K562 (cell line): ENCODE measurements around the gene ASCC3. TPM values are rescaled to one million over a fixed set of nuclear protein-coding genes. Genes with fewer than 3 reads are reported as not detected.

ENCODE experiments used
- ATAC-seq: fragments of 200-7000 bp; cut with Tn5 transposase; 3 replicates; pipeline ENCODE4 v1.9.1; 2020; ENCODE audit warnings: moderate library complexity
- BruUV-seq: library from RNA; stranded (reverse); fragments of 400-500 nt; replicated peaks from 2 replicates; lab custom pipeline; 2021; lab: Mats Ljungman, UMichigan
- CTCF ChIA-PET: fragments of 300-600 bp; formaldehyde crosslinking; extraction: SDS; loops from one replicate; lab custom pipeline; 2021; ENCODE audit warnings: low intra/inter-chr PET ratio; lab: Yijun Ruan, JAX
- POLR2A ChIA-PET: fragments of 300-600, 350-650 bp; sonication (Branson Sonifier 250); formaldehyde crosslinking; extraction: SDS; loops from one replicate; lab custom pipeline; 2021; ENCODE audit warnings: antibody characterized with exemption, inconsistent platforms; lab: Yijun Ruan, JAX
- DNase-seq, 4 experiments: peaks; one replicate each; pipeline versions ENCODE4 v3.0.0 to v3.0.0-alpha.2; 2011 to 2018; ENCODE audit warnings: low spot score in 3 of 4, mixed read lengths in 3 of 4; ENCODE audit errors: extremely low read depth in 1 of 4
- FAIRE-seq: peaks from 2 replicates; lab custom pipeline; 2011; peaks lifted over from hg19 to GRCh38; lab: Jason Lieb, UNC
- H2AFZ ChIP-seq: 2 replicates; pipeline ENCODE4 v1.6.0; 2011; ENCODE audit warnings: low read depth, low read length, control low read depth, inconsistent platforms
- H3K27ac ChIP-seq: fragments of 200-600 bp; 3 replicates; pipeline ENCODE4 v1.8.0; 2011; ENCODE audit warnings: low read depth, mild to moderate bottlenecking, control low read depth, inconsistent platforms, low read length, moderate library complexity, mixed read lengths; ENCODE audit errors: extremely low read depth
- H3K27me3 ChIP-seq, 2 experiments: fragments of 300-600 bp in 1 of 2; 2 replicates in 1 of 2; 3 replicates in 1 of 2; pipeline versions ENCODE4 v1.6.0 to v1.8.0; 2011; ENCODE audit warnings: inconsistent platforms in 2 of 2, low read length in 2 of 2, mild to moderate bottlenecking in 1 of 2, mixed read lengths in 1 of 2, moderate library complexity in 1 of 2; ENCODE audit not compliant: control insufficient read depth in 2 of 2, insufficient read depth in 2 of 2
- H3K36me3 ChIP-seq: fragments of 300-600 bp; 3 replicates; pipeline ENCODE4 v1.8.0; 2011; ENCODE audit warnings: mild to moderate bottlenecking, low read length, inconsistent platforms; ENCODE audit not compliant: control insufficient read depth, insufficient read depth
- H3K4me1 ChIP-seq, 2 experiments: fragments of 200-600 bp in 1 of 2; replicated peaks in 1 of 2; 2 replicates in 1 of 2; 3 replicates in 1 of 2; pipeline versions ENCODE4 v1.5.1 to v1.8.0; 2011; ENCODE audit warnings: inconsistent platforms in 2 of 2, low read length in 2 of 2, mild to moderate bottlenecking in 1 of 2, mixed read lengths in 1 of 2, moderate library complexity in 1 of 2; ENCODE audit not compliant: control insufficient read depth in 2 of 2, insufficient read depth in 2 of 2
- H3K4me2 ChIP-seq: 2 replicates; pipeline ENCODE4 v1.6.1; 2011; ENCODE audit warnings: low read length, control low read depth, inconsistent platforms, mixed read lengths; ENCODE audit not compliant: insufficient read depth
- H3K4me3 ChIP-seq: fragments of 200-600 bp; sonication (generic), shearing (Covaris generic); 2 replicates; pipeline ENCODE4 v1.5.1; 2016; ENCODE audit warnings: control low read depth, inconsistent platforms
- H3K79me2 ChIP-seq: fragments of 200-600 bp; 3 replicates; pipeline ENCODE4 v1.8.0; 2011; ENCODE audit warnings: low read length, inconsistent platforms; ENCODE audit not compliant: control insufficient read depth, insufficient read depth
- H3K9ac ChIP-seq, 2 experiments: 2 replicates each; pipeline versions ENCODE4 v1.6.0 to v1.6.1; 2011; ENCODE audit warnings: low read depth in 2 of 2, low read length in 2 of 2, control low read depth in 1 of 2, inconsistent platforms in 1 of 2, mild to moderate bottlenecking in 1 of 2, mixed read lengths in 1 of 2; ENCODE audit not compliant: insufficient read depth in 1 of 2
- H3K9me1 ChIP-seq: one replicate; pipeline ENCODE4 v1.6.0; 2011; ENCODE audit warnings: inconsistent platforms, mild to moderate bottlenecking, low read length, moderate library complexity; ENCODE audit not compliant: control insufficient read depth, insufficient read depth
- H3K9me3 ChIP-seq: replicated peaks from 2 replicates; pipeline ENCODE4 v1.5.1; 2011; ENCODE audit warnings: low read depth, low read length, inconsistent platforms; ENCODE audit not compliant: control insufficient read depth, insufficient read depth
- H4K20me1 ChIP-seq: replicated peaks from 2 replicates; pipeline ENCODE4 v1.6.1; 2011; ENCODE audit warnings: low read length, inconsistent platforms, mixed read lengths; ENCODE audit not compliant: control insufficient read depth, insufficient read depth
- ARHGAP35 ChIP-seq: fragments of 450-650 bp; IDR thresholded peaks from 2 replicates; pipeline ENCODE4 v1.6.1; 2018; ENCODE audit not compliant: partially characterized antibody
- CREB3L1 ChIP-seq: fragments of 450-650 bp; IDR thresholded peaks from 2 replicates; pipeline ENCODE4 v1.6.1; 2014; ENCODE audit warnings: low read depth, mild to moderate bottlenecking, moderate library complexity, borderline replicate concordance
- DPF2 ChIP-seq: fragments of 450-650 bp; IDR thresholded peaks from 2 replicates; pipeline ENCODE4 v1.6.1; 2016
- HMBOX1 ChIP-seq: sonication (generic); IDR thresholded peaks from 2 replicates; pipeline ENCODE4 v1.6.1; 2016
- JUND ChIP-seq, 2 experiments: IDR thresholded peaks; 2 replicates in 1 of 2; 3 replicates in 1 of 2; pipeline ENCODE4 v1.6.1; 2011; ENCODE audit warnings: borderline replicate concordance in 2 of 2, low read depth in 2 of 2, low read length in 2 of 2, improper control_type of control experiment in 1 of 2, missing biosample characterization in 1 of 2, missing genetic modification characterization in 1 of 2, missing genetic modification reagents in 1 of 2
- MCM5 ChIP-seq: fragments of 450-650 bp; IDR thresholded peaks from 2 replicates; pipeline ENCODE4 v1.6.1; 2016; ENCODE audit warnings: low read depth
- RFX1 ChIP-seq: fragments of 450-650 bp; IDR thresholded peaks from 2 replicates; pipeline ENCODE4 v1.6.1; 2016; ENCODE audit warnings: mild to moderate bottlenecking, moderate library complexity
- SMARCA4 ChIP-seq: fragments of 450-650 bp; IDR thresholded peaks from 2 replicates; pipeline ENCODE4 v1.6.1; 2016
- TCF7 ChIP-seq: sonication (generic); IDR thresholded peaks from 2 replicates; pipeline ENCODE4 v1.6.1; 2016; ENCODE audit warnings: antibody characterized with exemption, borderline replicate concordance
- ZBTB12 ChIP-seq: fragments of 250-450 bp; sonication (Bioruptor Pico); IDR thresholded peaks from 2 replicates; pipeline ENCODE4 v1.4.0; 2020
- ZNF140 ChIP-seq: fragments of 250-450 bp; sonication (Bioruptor Pico); IDR thresholded peaks from 2 replicates; pipeline ENCODE4 v1.8.0; 2021; ENCODE audit warnings: moderate library complexity, mild to moderate bottlenecking, inconsistent platforms
- ZNF175 ChIP-seq: fragments of 200-800 bp; sonication (Bioruptor generic); IDR thresholded peaks from 2 replicates; pipeline ENCODE4 v1.6.1; 2016; ENCODE audit warnings: low read depth, mild to moderate bottlenecking, missing genetic modification characterization, missing compliant biosample characterization
- ZNF3 ChIP-seq: fragments of 250-450 bp; sonication (Bioruptor Pico); IDR thresholded peaks from 2 replicates; pipeline ENCODE4 v1.5.0; 2021; ENCODE audit warnings: mild to moderate bottlenecking, moderate library complexity
- ZNF436 ChIP-seq: fragments of 250-450, 450-650 bp; sonication (Bioruptor Pico); formaldehyde crosslinking; IDR thresholded peaks from 2 replicates; pipeline ENCODE4 v1.7.0; 2020; ENCODE audit warnings: mild to moderate bottlenecking
- WGBS: fragments of 100-300 bp; shearing (Covaris generic); methylation state at CpG from one replicate; pipeline ENCODE4 v1.1.6; 2016; ENCODE audit warnings: low coverage, mixed read lengths; ENCODE audit not compliant: insufficient coverage; ENCODE audit errors: missing lambda C conversion rate; 5-methylcytosine and 5-hydroxymethylcytosine counted together
- in situ Hi-C: fragments of 300-500 bp; cut with MboI; formaldehyde crosslinking; loops from 4 replicates; pipeline ENCODE4 v1.15.0; 2018; ENCODE audit warnings: inconsistent platforms, mixed read lengths
- intact Hi-C: fragments of 100-400 bp; cut with micrococcal nuclease; formaldehyde crosslinking; loops from 2 replicates; pipeline ENCODE4 v1.14.2; 2022
- polyA plus RNA-seq, 8 experiments: library from polyadenylated mRNA; depleted of rRNA in 4 of 8; stranded (reverse) in 5 of 8; unstranded in 3 of 8; fragments of >200 nt; fragmentation: Nextera tagmentation in 2 of 8; fragmentation: Illumina TruSeq in 1 of 8; extraction: Ambion mirVana in 2 of 8; extraction: Trizol in 1 of 8; gene quantifications; 2 replicates each; pipeline versions ENCODE4 v1.2.1 to v1.2.3, GENCODE V29; 2011 to 2014; ENCODE audit warnings: inconsistent platforms in 1 of 8, missing spikeins in 1 of 8
- total RNA-seq, 7 experiments: library from RNA; depleted of rRNA in 6 of 7; stranded (reverse); fragments of >200 nt in 6 of 7; fragmentation: Illumina TruSeq in 2 of 7; extraction: Trizol in 2 of 7; gene quantifications; 2 replicates each; pipeline versions ENCODE4 v1.2.1 to v1.2.3, GENCODE V29; 2011 to 2021; ENCODE audit warnings: low replicate concordance in 1 of 7

The ASCC3 gene
- total and polyA plus RNA-seq, 9 of the 15 experiments (the other 6 are each of a cell fraction or from before 2014, with no cell fraction given), result 16.1 to 56.1 (median 33.9) TPM

- no peaks in the 10 kb centered on the region for H3K79me2 ChIP-seq
- 0% methylated on average over 1 of the region's 1 CpG for WGBS
- H3K4me3 ChIP-seq, result no peak overlapping the region
- H3K9me1 ChIP-seq, result no peaks in the 10 kb centered on the region
- no peaks in the 10 kb centered on the region for H4K20me1 ChIP-seq
- no peaks in the 10 kb centered on the region for H3K4me1 ChIP-seq
- intact Hi-C loops (no loop called here), in situ Hi-C loops (no loop called here)
- ATAC-seq (no peak), FAIRE-seq (no peak), DNase-seq (no peak)
- no peak overlapping the region for H3K9ac ChIP-seq
- H2AFZ ChIP-seq, result no peak overlapping the region
- H3K9me3 ChIP-seq, result no peaks in the 10 kb centered on the region
- peaks cover 16% of the 10 kb centered on the region; the same call in 1 of the 3 replicates for H3K36me3 ChIP-seq
- no peak overlapping the region for H3K27ac ChIP-seq
- H3K4me2 ChIP-seq, result no peak overlapping the region
- H3K27me3 ChIP-seq, result no peaks in the 10 kb centered on the region
- CTCF ChIA-PET, result no interaction called here
- TF ChIP-seq MCM5, result no peak
- peak; percentile 26; the same call in 1 of the 2 replicates for TF ChIP-seq RFX1
- POLR2A ChIA-PET, result no interaction called here
- BruUV-seq, result no TSS peak
These were observed 343.0 kb downstream of the ASCC3 start for GRCh38 chr6:100538086-100538485.

GRCh38 chr6:100518588-100518987 lies 362.5 kb downstream of the ASCC3 start:
- ATAC-seq, result no peak
- TF ChIP-seq ZNF436 (CRISPR knock-in tag), result no peak
- no peak for TF ChIP-seq ZNF140 (CRISPR knock-in tag)
- TF ChIP-seq ZNF3, result no peak
- no peak for TF ChIP-seq SMARCA4
- TF ChIP-seq HMBOX1, result no peak
- TF ChIP-seq DPF2, result no peak
- no peak for TF ChIP-seq ZBTB12 (CRISPR knock-in tag)
- no peak for TF ChIP-seq CREB3L1
- no peak for TF ChIP-seq TCF7
- no peak for TF ChIP-seq ZNF175
- no peak for TF ChIP-seq JUND (IDR thresholded peaks at IDR 0.05; ENCODE audit: borderline replicate concordance, low read depth, low read length)
- no peak for TF ChIP-seq JUND (tag; IDR thresholded peaks at IDR 0.05; ENCODE audit: borderline replicate concordance, low read depth, low read length)
- no peak for TF ChIP-seq ARHGAP35

More at GRCh38 chr6:100518588-100518987, 362.5 kb downstream of the ASCC3 start:
- Histone ChIP-seq H3K4me2 (no peak overlapping the region), H3K9ac (no peak overlapping the region), H3K36me3 (peaks cover 10% of the 10 kb centered on the region; the same call in 1 of the 3 replicates), H2AFZ (no peak overlapping the region), H3K79me2 (no peaks in the 10 kb centered on the region), H3K9me3 (no peaks in the 10 kb centered on the region), H3K4me1 (no peaks in the 10 kb centered on the region), H3K9me1 (no peaks in the 10 kb centered on the region), H3K27me3 (no peaks in the 10 kb centered on the region), H3K27ac (no peak overlapping the region), H3K4me3 (no peak overlapping the region), H4K20me1 (no peaks in the 10 kb centered on the region)
- 95% methylated on average over 1 of the region's 1 CpG for WGBS
- BruUV-seq, result no TSS peak
- no peak for DNase-seq
- ChIA-PET CTCF (interaction anchor here (0.7 kb wide), 1 partner anchor 48 kb away, joined by 3 read pairs; no protein-coding TSS in a partner anchor), POLR2A (no interaction called here)
- intact Hi-C loops, result no loop called here
- FAIRE-seq, result no peak
- in situ Hi-C loops, result no loop called here
